Hepatocyte (in vitro differentiated cells): ENCODE data around the gene ESRRG. TPM values are rescaled to one million over a fixed set of nuclear protein-coding genes. Genes with fewer than 3 reads are reported as not detected.

Experiments
- DNase-seq: peaks from one replicate; pipeline ENCODE4 v3.0.0-alpha.2; 2016; ENCODE audit warnings: low spot score
- H2AFZ ChIP-seq: fragments of 200-600 bp; sonication (generic); 2 replicates; pipeline ENCODE4 v1.6.0; 2016; ENCODE audit warnings: antibody characterized with exemption, mild to moderate bottlenecking
- H3K27ac ChIP-seq: fragments of 200-600 bp; sonication (generic); 2 replicates; pipeline ENCODE4 v1.5.1; 2016; ENCODE audit warnings: mild to moderate bottlenecking
- H3K27me3 ChIP-seq: fragments of 200-600 bp; sonication (generic); 2 replicates; pipeline ENCODE4 v1.6.1; 2016
- H3K36me3 ChIP-seq: fragments of 200-600 bp; sonication (generic); replicated peaks from 2 replicates; pipeline ENCODE4 v1.5.1; 2016; ENCODE audit warnings: low read depth; ENCODE audit not compliant: insufficient read depth
- H3K4me1 ChIP-seq: fragments of 200-600 bp; sonication (generic); 2 replicates; pipeline ENCODE4 v1.5.1; 2016; ENCODE audit warnings: mild to moderate bottlenecking, moderate library complexity; ENCODE audit not compliant: insufficient read depth
- H3K4me2 ChIP-seq: fragments of 200-600 bp; sonication (generic); 2 replicates; pipeline ENCODE4 v1.6.0; 2016
- H3K4me3 ChIP-seq: fragments of 200-600 bp; sonication (generic); 2 replicates; pipeline ENCODE4 v1.5.1; 2016; ENCODE audit warnings: mild to moderate bottlenecking
- H3K79me2 ChIP-seq: fragments of 200-600 bp; sonication (generic); 2 replicates; pipeline ENCODE4 v1.6.0; 2017; ENCODE audit warnings: mild to moderate bottlenecking
- H3K9me2 ChIP-seq: fragments of 200-600 bp; sonication (generic); replicated peaks from 2 replicates; pipeline ENCODE4 v1.6.0; 2017; ENCODE audit warnings: mild to moderate bottlenecking; ENCODE audit not compliant: insufficient read depth
- H3K9me3 ChIP-seq: fragments of 200-600 bp; sonication (generic); 2 replicates; pipeline ENCODE4 v1.5.1; 2016; ENCODE audit warnings: low read depth, mild to moderate bottlenecking
- H4K20me1 ChIP-seq: fragments of 200-600 bp; sonication (generic); 2 replicates; pipeline ENCODE4 v1.6.0; 2016; ENCODE audit warnings: mild to moderate bottlenecking; ENCODE audit not compliant: insufficient read depth, poor library complexity, severe bottlenecking
- EZH2 ChIP-seq: fragments of 200-600 bp; sonication (generic); IDR thresholded peaks from 2 replicates; pipeline ENCODE4 v1.6.1; 2016; ENCODE audit warnings: antibody characterized with exemption, mild to moderate bottlenecking, borderline replicate concordance
- EZH2phosphoT487 ChIP-seq: fragments of 200-600 bp; sonication (generic); IDR thresholded peaks from one replicate; pipeline ENCODE4 v1.6.1; 2018; ENCODE audit warnings: antibody characterized with exemption, mild to moderate bottlenecking, low read depth, moderate library complexity; ENCODE audit not compliant: unreplicated experiment, severe bottlenecking
- WGBS: methylation state at CpG from one replicate; pipeline ENCODE4 v1.1.6; 2016; ENCODE audit warnings: low lambda C conversion rate; ENCODE audit errors: missing lambda C conversion rate; 5-methylcytosine and 5-hydroxymethylcytosine counted together
- polyA plus RNA-seq: library from polyadenylated mRNA; unstranded; fragments of >200 nt; fragmentation: Nextera tagmentation; extraction: Ambion mirVana; gene quantifications from 2 replicates; pipeline ENCODE4 v1.2.1, GENCODE V29; 2016
- total RNA-seq: library from RNA; depleted of rRNA; stranded (reverse); fragments of >200 nt; gene quantifications from 2 replicates; pipeline ENCODE4 v1.2.3, GENCODE V29; 2014
- TF ChIP-seq, protein P1 (sequence below): fragments of 200-600 bp; sonication (generic); IDR thresholded peaks from 2 replicates; pipeline ENCODE4 v1.5.1; 2016; ENCODE audit warnings: antibody characterized with exemption, mild to moderate bottlenecking; ENCODE audit not compliant: poor library complexity

Gene ESRRG
- total and polyA plus RNA-seq, 2 experiments from 2014 or later, result 2.8 to 10.3 TPM

- no peak for TF ChIP-seq EZH2phosphoT487
- TF ChIP-seq, protein P1, sequence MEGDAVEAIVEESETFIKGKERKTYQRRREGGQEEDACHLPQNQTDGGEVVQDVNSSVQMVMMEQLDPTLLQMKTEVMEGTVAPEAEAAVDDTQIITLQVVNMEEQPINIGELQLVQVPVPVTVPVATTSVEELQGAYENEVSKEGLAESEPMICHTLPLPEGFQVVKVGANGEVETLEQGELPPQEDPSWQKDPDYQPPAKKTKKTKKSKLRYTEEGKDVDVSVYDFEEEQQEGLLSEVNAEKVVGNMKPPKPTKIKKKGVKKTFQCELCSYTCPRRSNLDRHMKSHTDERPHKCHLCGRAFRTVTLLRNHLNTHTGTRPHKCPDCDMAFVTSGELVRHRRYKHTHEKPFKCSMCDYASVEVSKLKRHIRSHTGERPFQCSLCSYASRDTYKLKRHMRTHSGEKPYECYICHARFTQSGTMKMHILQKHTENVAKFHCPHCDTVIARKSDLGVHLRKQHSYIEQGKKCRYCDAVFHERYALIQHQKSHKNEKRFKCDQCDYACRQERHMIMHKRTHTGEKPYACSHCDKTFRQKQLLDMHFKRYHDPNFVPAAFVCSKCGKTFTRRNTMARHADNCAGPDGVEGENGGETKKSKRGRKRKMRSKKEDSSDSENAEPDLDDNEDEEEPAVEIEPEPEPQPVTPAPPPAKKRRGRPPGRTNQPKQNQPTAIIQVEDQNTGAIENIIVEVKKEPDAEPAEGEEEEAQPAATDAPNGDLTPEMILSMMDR, result no peak
- TF ChIP-seq EZH2, result no peak
- Histone ChIP-seq H2AFZ (no peak overlapping the region), H3K4me1 (no peaks in the 10 kb centered on the region), H3K9me2 (no peaks in the 10 kb centered on the region), H3K79me2 (no peaks in the 10 kb centered on the region), H3K4me2 (no peak overlapping the region), H3K9me3 (no peaks in the 10 kb centered on the region), H3K27ac (no peak overlapping the region), H4K20me1 (no peaks in the 10 kb centered on the region), H3K27me3 (no peaks in the 10 kb centered on the region), H3K4me3 (no peak overlapping the region), H3K36me3 (no peaks in the 10 kb centered on the region)
- no peak for DNase-seq
- WGBS, result 68% methylated on average over 6 of the region's 6 CpGs
Observed at GRCh38 chr1:216731562-216731961, 8.3 kb upstream of the ESRRG start.

- no peaks in the 10 kb centered on the region for H3K9me2 ChIP-seq
- DNase-seq, result no peak
- TF ChIP-seq EZH2 (no peak), EZH2phosphoT487 (no peak)
- TF ChIP-seq, protein P1, result no peak
- H3K36me3 ChIP-seq, result no peaks in the 10 kb centered on the region
- peaks cover 7% of the 10 kb centered on the region for H3K27me3 ChIP-seq
- H4K20me1 ChIP-seq, result no peaks in the 10 kb centered on the region
- H3K4me1 ChIP-seq, result peaks cover 3% of the 10 kb centered on the region
- no peak overlapping the region for H3K4me3 ChIP-seq
- H3K79me2 ChIP-seq, result no peaks in the 10 kb centered on the region
- no peaks in the 10 kb centered on the region for H3K9me3 ChIP-seq
- H2AFZ ChIP-seq, result no peak overlapping the region
- H3K4me2 ChIP-seq, result no peak overlapping the region
- no peak overlapping the region for H3K27ac ChIP-seq
Observed at GRCh38 chr1:216726435-216726834, 3.2 kb upstream of the ESRRG start.

DNA sequence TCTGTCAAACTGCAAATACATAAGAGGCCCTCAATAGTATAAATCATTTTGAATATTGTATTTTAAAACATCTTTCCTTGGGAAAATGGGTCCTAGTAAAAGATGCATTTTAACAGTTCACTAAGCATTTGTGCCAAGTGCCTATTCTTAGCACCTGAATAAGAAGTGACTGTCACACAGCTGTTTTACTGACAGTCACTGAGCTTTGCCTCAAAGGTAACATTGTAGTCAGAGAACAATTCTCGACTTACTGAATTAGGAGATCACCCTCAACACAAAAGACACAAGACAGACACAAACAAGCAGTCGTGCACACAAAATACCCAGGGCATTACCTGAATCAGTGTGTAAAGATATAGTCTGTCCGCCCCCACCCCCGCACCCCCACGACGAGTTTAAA, 408 bp downstream of the ESRRG start:
- Histone ChIP-seq H3K4me2 (peak overlapping the region; percentile 86), H3K4me3 (peak overlapping the region; percentile 82), H3K4me1 (peaks cover 3% of the 10 kb centered on the region), H3K9me2 (no peaks in the 10 kb centered on the region), H3K9me3 (no peaks in the 10 kb centered on the region), H3K27me3 (peaks cover 7% of the 10 kb centered on the region), H2AFZ (peak overlapping the region; percentile 82), H3K27ac (peak overlapping the region; percentile 14), H3K79me2 (peaks cover 3% of the 10 kb centered on the region), H3K36me3 (no peaks in the 10 kb centered on the region), H4K20me1 (no peaks in the 10 kb centered on the region)
- WGBS, result 6% methylated on average over 6 of the region's 6 CpGs
- TF ChIP-seq EZH2phosphoT487 (no peak), EZH2 (no peak)
- TF ChIP-seq, protein P1, result no peak
- no peak for DNase-seq

DNA sequence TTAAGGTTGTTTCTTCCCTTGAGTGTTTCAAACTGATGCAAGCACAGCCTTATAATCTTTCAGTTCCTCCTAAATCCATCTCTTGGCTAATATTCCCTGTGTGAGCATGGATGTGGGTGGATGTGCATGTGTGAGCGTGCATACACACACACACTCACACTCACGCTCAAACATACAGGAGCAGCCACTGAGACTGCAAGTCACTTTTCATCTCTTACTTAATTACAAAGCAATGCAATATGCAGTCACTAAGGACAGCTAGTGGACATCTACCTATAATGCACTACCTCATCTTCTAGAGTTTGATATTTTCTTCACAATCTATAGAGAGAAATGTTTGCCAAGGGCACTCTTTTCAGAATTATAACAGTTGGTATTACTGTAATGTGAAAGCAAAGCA, 1.4 kb downstream of the ESRRG start:
- Histone ChIP-seq H3K4me2 (peak overlapping the region; percentile 86), H4K20me1 (no peaks in the 10 kb centered on the region), H3K9me2 (no peaks in the 10 kb centered on the region), H3K36me3 (no peaks in the 10 kb centered on the region), H3K4me1 (peaks cover 3% of the 10 kb centered on the region), H2AFZ (peak overlapping the region; percentile 33), H3K4me3 (no peak overlapping the region), H3K27ac (no peak overlapping the region), H3K9me3 (no peaks in the 10 kb centered on the region), H3K79me2 (peaks cover 3% of the 10 kb centered on the region), H3K27me3 (peaks cover 7% of the 10 kb centered on the region)
- 84% methylated on average over 2 of the region's 2 CpGs for WGBS
- DNase-seq, result no peak
- no peak for TF ChIP-seq EZH2
- TF ChIP-seq EZH2phosphoT487, result no peak
- TF ChIP-seq, protein P1, result peak; percentile 20
